RWPE2 (cell line): ENCODE data around the gene LRRC27.

Experiments
- ATAC-seq: fragments of 200-7000 bp; cut with Tn5 transposase; 3 replicates; pipeline ENCODE4 v1.9.1; 2021; ENCODE audit warnings: low read depth
- DNase-seq: peaks from one replicate; pipeline ENCODE4 v3.0.0-alpha.2; 2020; ENCODE audit warnings: low spot score
- H3K27ac ChIP-seq: fragments of 450-650 bp; 2 replicates; pipeline ENCODE4 v1.5.1; 2017; ENCODE audit warnings: mild to moderate bottlenecking; ENCODE audit not compliant: poor library complexity, severe bottlenecking
- H3K27me3 ChIP-seq: fragments of 250-450 bp; sonication (Bioruptor Pico); 2 replicates; pipeline ENCODE4 v1.5.1; 2021; ENCODE audit warnings: mild to moderate bottlenecking, moderate library complexity; ENCODE audit not compliant: insufficient read depth, poor library complexity, severe bottlenecking
- H3K36me3 ChIP-seq: fragments of 250-450 bp; sonication (Bioruptor Pico); 2 replicates; pipeline ENCODE4 v1.5.1; 2020; ENCODE audit warnings: low read depth, mild to moderate bottlenecking, moderate library complexity
- H3K4me1 ChIP-seq: fragments of 250-450 bp; sonication (Bioruptor Pico); 2 replicates; pipeline ENCODE4 v1.5.1; 2021; ENCODE audit warnings: mild to moderate bottlenecking, moderate library complexity; ENCODE audit not compliant: insufficient read depth, poor library complexity, severe bottlenecking
- H3K4me3 ChIP-seq: fragments of 250-450 bp; sonication (Bioruptor Pico); 2 replicates; pipeline ENCODE4 v1.5.1; 2021; ENCODE audit warnings: mild to moderate bottlenecking, moderate library complexity; ENCODE audit not compliant: severe bottlenecking
- H3K9me3 ChIP-seq: fragments of 250-450 bp; sonication (Bioruptor Pico); 2 replicates; pipeline ENCODE4 v1.5.1; 2021; ENCODE audit warnings: mild to moderate bottlenecking, moderate library complexity; ENCODE audit not compliant: severe bottlenecking
- TF ChIP-seq, protein P1 (sequence below): fragments of 450-650 bp; IDR thresholded peaks from one replicate; pipeline ENCODE4 v1.5.1; 2017; ENCODE audit warnings: mild to moderate bottlenecking, moderate library complexity; ENCODE audit not compliant: poor library complexity, severe bottlenecking

The LRRC27 gene

DNA sequence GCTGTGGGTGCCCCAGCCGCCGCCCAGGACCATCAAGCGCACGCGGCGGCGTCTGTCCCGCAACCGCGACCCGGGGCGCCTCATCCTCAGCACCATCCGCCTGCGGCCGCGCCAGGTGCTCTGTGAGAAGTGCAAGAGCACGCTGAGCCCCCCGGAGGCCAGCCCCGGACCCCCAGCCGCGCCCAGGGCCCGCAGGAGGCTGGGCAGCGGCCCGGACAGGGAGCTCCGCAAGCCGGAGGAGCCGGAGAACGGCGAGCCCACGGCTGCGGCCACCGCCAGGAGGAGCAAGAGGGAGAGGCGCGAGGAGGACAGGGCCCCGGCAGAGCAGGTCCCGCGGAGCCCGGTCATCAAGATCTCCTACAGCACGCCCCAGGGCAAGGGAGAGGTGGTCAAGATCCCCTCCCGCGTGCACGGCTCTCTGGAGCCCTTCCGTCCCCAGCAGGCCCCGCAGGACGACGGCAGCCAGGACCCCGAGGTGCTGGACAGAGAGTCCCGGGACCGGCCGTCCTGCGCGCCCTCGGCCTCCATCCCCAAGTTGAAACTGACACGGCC, 73.0 kb downstream of the LRRC27 start:
- ATAC-seq (no peak), DNase-seq (no peak)
- Histone ChIP-seq H3K4me1 (peaks cover 27% of the 10 kb centered on the region), H3K36me3 (peaks cover 17% of the 10 kb centered on the region), H3K4me3 (no peak overlapping the region), H3K9me3 (no peaks in the 10 kb centered on the region), H3K27ac (no peak overlapping the region), H3K27me3 (no peaks in the 10 kb centered on the region)
- TF ChIP-seq, protein P1, sequence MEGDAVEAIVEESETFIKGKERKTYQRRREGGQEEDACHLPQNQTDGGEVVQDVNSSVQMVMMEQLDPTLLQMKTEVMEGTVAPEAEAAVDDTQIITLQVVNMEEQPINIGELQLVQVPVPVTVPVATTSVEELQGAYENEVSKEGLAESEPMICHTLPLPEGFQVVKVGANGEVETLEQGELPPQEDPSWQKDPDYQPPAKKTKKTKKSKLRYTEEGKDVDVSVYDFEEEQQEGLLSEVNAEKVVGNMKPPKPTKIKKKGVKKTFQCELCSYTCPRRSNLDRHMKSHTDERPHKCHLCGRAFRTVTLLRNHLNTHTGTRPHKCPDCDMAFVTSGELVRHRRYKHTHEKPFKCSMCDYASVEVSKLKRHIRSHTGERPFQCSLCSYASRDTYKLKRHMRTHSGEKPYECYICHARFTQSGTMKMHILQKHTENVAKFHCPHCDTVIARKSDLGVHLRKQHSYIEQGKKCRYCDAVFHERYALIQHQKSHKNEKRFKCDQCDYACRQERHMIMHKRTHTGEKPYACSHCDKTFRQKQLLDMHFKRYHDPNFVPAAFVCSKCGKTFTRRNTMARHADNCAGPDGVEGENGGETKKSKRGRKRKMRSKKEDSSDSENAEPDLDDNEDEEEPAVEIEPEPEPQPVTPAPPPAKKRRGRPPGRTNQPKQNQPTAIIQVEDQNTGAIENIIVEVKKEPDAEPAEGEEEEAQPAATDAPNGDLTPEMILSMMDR: no peak

DNA sequence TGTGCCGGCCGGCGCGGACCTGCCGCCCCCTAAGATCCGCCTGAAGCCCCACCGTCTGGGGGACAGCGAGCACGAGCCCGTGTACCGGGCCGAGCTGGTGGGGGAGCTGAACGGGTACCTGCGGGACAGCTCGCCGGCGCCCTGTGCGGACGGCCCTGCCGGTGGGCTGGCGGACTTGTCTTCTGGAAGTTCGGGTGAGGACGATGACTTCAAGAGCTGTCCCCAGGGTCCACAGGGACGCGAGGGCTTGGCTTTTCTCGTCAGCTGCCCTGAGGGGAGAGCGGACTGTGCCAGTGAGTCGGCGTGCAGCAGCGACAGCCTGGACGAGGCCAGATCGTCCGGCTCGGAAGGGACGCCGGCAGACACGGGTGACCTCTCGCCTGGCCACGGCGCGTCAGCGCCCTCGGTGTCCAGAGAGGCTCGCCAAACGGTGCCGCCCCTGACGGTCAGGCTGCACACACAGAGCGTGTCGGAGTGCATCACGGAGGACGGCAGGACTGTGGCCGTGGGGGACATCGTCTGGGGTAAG, 73.5 kb downstream of the LRRC27 start:
- Histone ChIP-seq H3K27me3 (no peaks in the 10 kb centered on the region), H3K9me3 (no peaks in the 10 kb centered on the region), H3K36me3 (peaks cover 17% of the 10 kb centered on the region), H3K4me3 (no peak overlapping the region), H3K27ac (no peak overlapping the region), H3K4me1 (peaks cover 27% of the 10 kb centered on the region)
- TF ChIP-seq, protein P1: no peak
- DNase-seq (no peak), ATAC-seq (no peak)

DNA sequence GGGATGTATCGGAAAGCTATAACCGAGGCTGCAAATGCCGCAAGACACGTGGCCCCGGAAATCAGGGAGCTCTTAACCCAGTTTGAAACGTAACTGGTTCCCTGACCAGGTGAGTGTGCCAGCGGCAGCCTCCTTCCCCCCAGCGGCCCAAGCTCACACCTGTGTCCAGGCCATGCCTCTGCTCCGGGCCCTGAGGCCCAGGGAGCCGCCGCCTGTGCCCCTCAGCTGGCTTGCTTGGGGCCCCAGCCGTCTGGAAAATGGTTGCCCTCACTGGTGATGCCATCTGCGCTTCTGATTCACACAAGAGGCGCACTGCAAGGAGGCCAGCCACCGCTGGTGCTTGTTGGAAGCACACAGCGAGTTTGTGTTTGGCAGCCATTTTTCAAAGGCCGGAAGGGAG, 74.2 kb downstream of the LRRC27 start:
- DNase-seq (no peak), ATAC-seq (no peak)
- Histone ChIP-seq H3K4me1 (peaks cover 27% of the 10 kb centered on the region), H3K27me3 (no peaks in the 10 kb centered on the region), H3K4me3 (no peak overlapping the region), H3K27ac (peak overlapping the region; percentile 72), H3K36me3 (peaks cover 17% of the 10 kb centered on the region), H3K9me3 (no peaks in the 10 kb centered on the region)
- TF ChIP-seq, protein P1: no peak

DNA sequence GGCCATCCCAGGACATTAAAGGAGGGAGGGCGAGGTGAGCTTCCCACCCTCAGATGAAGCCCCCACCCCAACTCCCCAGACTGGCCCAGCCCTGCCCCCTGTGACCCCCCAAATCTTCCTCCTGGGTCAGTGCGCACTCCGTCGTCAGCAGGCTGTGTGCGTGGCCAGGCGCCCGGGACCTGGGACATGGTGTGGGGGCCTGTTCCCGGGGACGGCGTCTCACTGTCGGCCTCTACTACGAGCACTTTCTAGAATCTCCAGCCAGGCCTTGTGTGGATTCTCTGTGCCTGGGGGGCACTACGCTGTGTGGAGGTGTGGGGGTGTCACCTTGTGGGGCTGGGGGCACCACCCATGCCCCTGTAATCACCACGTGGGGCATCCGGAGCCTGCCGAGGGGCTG, 74.8 kb downstream of the LRRC27 start:
- Histone ChIP-seq H3K9me3 (no peaks in the 10 kb centered on the region), H3K36me3 (peaks cover 17% of the 10 kb centered on the region), H3K27me3 (no peaks in the 10 kb centered on the region), H3K4me1 (peaks cover 28% of the 10 kb centered on the region), H3K27ac (peak overlapping the region; percentile 72), H3K4me3 (no peak overlapping the region)
- TF ChIP-seq, protein P1: no peak
- DNase-seq (no peak), ATAC-seq (no peak)

DNA sequence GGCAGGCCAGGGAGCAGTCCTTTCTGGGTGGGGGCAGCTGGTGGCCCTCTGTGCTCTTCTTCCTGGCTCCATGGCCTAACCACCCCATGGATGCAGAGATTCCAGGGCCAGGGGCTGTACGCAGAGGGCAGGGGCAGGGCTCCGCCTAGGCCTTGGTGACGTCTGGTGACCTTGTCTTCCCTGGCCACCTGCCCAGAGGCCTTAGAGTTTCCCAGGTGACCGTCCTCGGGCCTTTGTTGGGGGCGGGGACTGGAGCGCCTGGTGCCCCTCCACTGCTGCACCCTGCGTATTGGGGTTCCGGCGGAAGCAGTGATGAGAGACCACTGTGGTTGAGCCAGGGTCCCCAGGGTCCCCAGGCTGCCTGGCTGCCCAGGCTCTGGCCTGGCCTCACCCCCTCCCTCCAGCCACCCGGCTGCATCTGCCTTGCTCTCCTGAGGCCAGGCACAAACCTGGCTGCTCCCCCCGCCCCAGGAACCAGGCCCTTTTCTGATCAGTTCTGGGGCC, 75.3 kb downstream of the LRRC27 start:
- H3K4me1 ChIP-seq: peaks cover 34% of the 10 kb centered on the region
- ATAC-seq (no peak), DNase-seq (no peak)
- H3K27ac ChIP-seq: peak overlapping the region; percentile 72
- TF ChIP-seq, protein P1: no peak
- no peak overlapping the region for H3K4me3 ChIP-seq
- peaks cover 17% of the 10 kb centered on the region for H3K36me3 ChIP-seq
- no peaks in the 10 kb centered on the region for H3K9me3 ChIP-seq
- no peaks in the 10 kb centered on the region for H3K27me3 ChIP-seq
